Lower leg skin (tissue), 3 donors: ENCODE results near the gene COL27A1.

Experiments used
- POLR2A ChIP-seq, 2 donors: fragments of 450-650 bp; IDR thresholded peaks; one replicate each; pipeline ENCODE4 v1.6.1; 2016 to 2017; ENCODE audit warnings: antibody characterized with exemption in 2 of 2, mild to moderate bottlenecking in 1 of 2, moderate library complexity in 1 of 2
- TF ChIP-seq, protein P1 (sequence below), 3 donors: fragments of 450-650 bp; IDR thresholded peaks; one replicate each; pipeline ENCODE4 v1.5.1; 2016; ENCODE audit warnings: antibody characterized with exemption in 3 of 3, mild to moderate bottlenecking in 3 of 3, moderate library complexity in 2 of 3

DNA sequence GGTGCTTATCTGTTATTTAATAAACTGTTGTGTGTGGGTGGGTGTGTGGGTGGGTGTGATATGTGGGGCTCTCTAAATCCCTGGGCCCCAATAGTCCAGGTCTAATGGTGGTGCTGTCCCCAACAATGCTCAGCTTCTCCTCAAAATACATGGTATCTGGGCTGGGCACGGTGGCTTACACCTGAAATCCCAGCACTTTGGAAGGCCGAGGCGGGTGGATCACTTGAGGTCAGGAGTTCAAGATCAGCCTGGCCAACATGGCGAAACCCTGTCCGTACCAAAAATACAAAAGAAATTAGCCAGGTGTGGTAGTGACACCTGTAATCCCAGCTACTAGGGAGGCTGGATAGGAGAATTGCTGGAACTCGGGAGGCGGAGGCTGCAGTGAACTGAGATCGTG lies 163.1 kb downstream of the COL27A1 start:
- TF ChIP-seq, protein P1, sequence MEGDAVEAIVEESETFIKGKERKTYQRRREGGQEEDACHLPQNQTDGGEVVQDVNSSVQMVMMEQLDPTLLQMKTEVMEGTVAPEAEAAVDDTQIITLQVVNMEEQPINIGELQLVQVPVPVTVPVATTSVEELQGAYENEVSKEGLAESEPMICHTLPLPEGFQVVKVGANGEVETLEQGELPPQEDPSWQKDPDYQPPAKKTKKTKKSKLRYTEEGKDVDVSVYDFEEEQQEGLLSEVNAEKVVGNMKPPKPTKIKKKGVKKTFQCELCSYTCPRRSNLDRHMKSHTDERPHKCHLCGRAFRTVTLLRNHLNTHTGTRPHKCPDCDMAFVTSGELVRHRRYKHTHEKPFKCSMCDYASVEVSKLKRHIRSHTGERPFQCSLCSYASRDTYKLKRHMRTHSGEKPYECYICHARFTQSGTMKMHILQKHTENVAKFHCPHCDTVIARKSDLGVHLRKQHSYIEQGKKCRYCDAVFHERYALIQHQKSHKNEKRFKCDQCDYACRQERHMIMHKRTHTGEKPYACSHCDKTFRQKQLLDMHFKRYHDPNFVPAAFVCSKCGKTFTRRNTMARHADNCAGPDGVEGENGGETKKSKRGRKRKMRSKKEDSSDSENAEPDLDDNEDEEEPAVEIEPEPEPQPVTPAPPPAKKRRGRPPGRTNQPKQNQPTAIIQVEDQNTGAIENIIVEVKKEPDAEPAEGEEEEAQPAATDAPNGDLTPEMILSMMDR (IDR thresholded peaks at IDR 0.05), result no peak
- TF ChIP-seq POLR2A (IDR thresholded peaks at IDR 0.05), result no peak
